SK-N-SH (cell line): Measurements from ENCODE around the gene ZNF888. TPM values are rescaled to one million over a fixed set of nuclear protein-coding genes. Genes with fewer than 3 reads are reported as not detected.

Experiments
- CTCF ChIA-PET: fragments of 300-600, 350-600 bp; formaldehyde crosslinking; extraction: SDS; loops from one replicate; lab custom pipeline; 2021; lab: Yijun Ruan, JAX
- POLR2A ChIA-PET: fragments of 350-600 bp; sonication (Branson Sonifier 250); formaldehyde crosslinking; extraction: SDS; loops from one replicate; lab custom pipeline; 2020; ENCODE audit warnings: antibody characterized with exemption, inconsistent platforms; lab: Yijun Ruan, JAX
- DNase-seq: peaks from one replicate; pipeline ENCODE4 v3.0.0; 2012
- H2AFZ ChIP-seq: fragments of 200-600 bp; sonication (generic); 2 replicates; pipeline ENCODE4 v1.8.1; 2016; ENCODE audit warnings: antibody characterized with exemption, mild to moderate bottlenecking, low read depth
- H3F3A ChIP-seq: fragments of 200-600 bp; sonication (generic); replicated peaks from 2 replicates; pipeline ENCODE3; 2016; ENCODE audit warnings: antibody characterized with exemption, mild to moderate bottlenecking; ENCODE audit not compliant: insufficient read depth
- H3K27ac ChIP-seq, 2 experiments: fragments of 200-500 bp in 1 of 2; fragments of 200-600 bp in 1 of 2; sonication (Bioruptor generic) in 1 of 2; sonication (generic), shearing (Covaris generic) in 1 of 2; 2 replicates each; pipeline versions ENCODE4 v1.5.1 to v1.6.1; 2014 to 2016; ENCODE audit warnings: low read depth in 2 of 2, inconsistent platforms in 1 of 2, low read length in 1 of 2, mild to moderate bottlenecking in 1 of 2, mixed read lengths in 1 of 2
- H3K27me3 ChIP-seq: fragments of 200-600 bp; sonication (generic), shearing (Covaris generic); 2 replicates; pipeline ENCODE4 v1.6.1; 2016; ENCODE audit warnings: mixed run types; ENCODE audit not compliant: insufficient read depth
- H3K36me3 ChIP-seq, 2 experiments: fragments of 200-500 bp in 1 of 2; fragments of 200-600 bp in 1 of 2; sonication (Bioruptor generic) in 1 of 2; sonication (generic) in 1 of 2; replicated peaks in 1 of 2; 2 replicates each; pipeline versions ENCODE3 to v1.5.1; 2014 to 2016; ENCODE audit warnings: low read length in 1 of 2, mild to moderate bottlenecking in 1 of 2; ENCODE audit not compliant: insufficient read depth in 2 of 2, control insufficient read depth in 1 of 2
- H3K4me1 ChIP-seq, 2 experiments: fragments of 200-500 bp in 1 of 2; fragments of 200-600 bp in 1 of 2; sonication (Bioruptor generic) in 1 of 2; sonication (generic), shearing (Covaris generic) in 1 of 2; 2 replicates each; pipeline versions ENCODE4 v1.5.1 to v1.6.1; 2014 to 2016; ENCODE audit warnings: low read depth in 1 of 2, low read length in 1 of 2, mixed run types in 1 of 2; ENCODE audit not compliant: insufficient read depth in 2 of 2, control insufficient read depth in 1 of 2
- H3K4me2 ChIP-seq: fragments of 200-600 bp; sonication (generic), shearing (Covaris generic); 2 replicates; pipeline ENCODE4 v1.6.1; 2017; ENCODE audit warnings: mixed run types
- H3K4me3 ChIP-seq, 2 experiments: fragments of 200-500 bp in 1 of 2; fragments of 200-600 bp in 1 of 2; sonication (Bioruptor generic) in 1 of 2; sonication (generic), shearing (Covaris generic) in 1 of 2; 2 replicates each; pipeline versions ENCODE4 v1.5.1 to v1.8.1; 2014 to 2016; ENCODE audit warnings: low read depth in 2 of 2, inconsistent platforms in 1 of 2, low read length in 1 of 2, mild to moderate bottlenecking in 1 of 2, mixed read lengths in 1 of 2, moderate library complexity in 1 of 2
- H3K79me2 ChIP-seq: fragments of 200-600 bp; sonication (generic); 2 replicates; pipeline ENCODE4 v1.8.1; 2017; ENCODE audit warnings: mild to moderate bottlenecking; ENCODE audit not compliant: insufficient read depth
- H3K9ac ChIP-seq: fragments of 200-600 bp; sonication (generic); 2 replicates; pipeline ENCODE4 v1.6.1; 2017; ENCODE audit warnings: mixed run types
- H3K9me2 ChIP-seq: fragments of 200-600 bp; sonication (generic); 2 replicates; pipeline ENCODE4 v1.6.1; 2017; ENCODE audit warnings: mixed run types
- H3K9me3 ChIP-seq: fragments of 200-600 bp; sonication (generic); 2 replicates; pipeline ENCODE4 v1.6.1; 2017; ENCODE audit warnings: mixed run types, mild to moderate bottlenecking, moderate library complexity
- H4K20me1 ChIP-seq: fragments of 200-600 bp; sonication (generic); 2 replicates; pipeline ENCODE4 v1.6.1; 2017; ENCODE audit warnings: mild to moderate bottlenecking, mixed run types; ENCODE audit not compliant: insufficient read depth
- CHD2 ChIP-seq: fragments of 150-350 bp; IDR thresholded peaks from 2 replicates; pipeline ENCODE4 v1.6.1; 2018; ENCODE audit warnings: low read length; ENCODE audit not compliant: partially characterized antibody
- ELF1 ChIP-seq: IDR thresholded peaks from 2 replicates; pipeline ENCODE4 v1.4.0; 2012
- EP300 ChIP-seq, 2 experiments: IDR thresholded peaks; 2 replicates each; pipeline versions ENCODE4 v1.4.0 to v1.6.1; 2012; ENCODE audit warnings: borderline replicate concordance in 1 of 2, low read depth in 1 of 2, low read length in 1 of 2
- EZH2phosphoT487 ChIP-seq: fragments of 200-600 bp; sonication (generic); IDR thresholded peaks from 2 replicates; pipeline ENCODE4 v1.6.1; 2017; ENCODE audit warnings: low read depth, mixed run types, mild to moderate bottlenecking, antibody characterized with exemption, moderate library complexity, borderline replicate concordance
- FOSL2 ChIP-seq: IDR thresholded peaks from 2 replicates; pipeline ENCODE4 v1.4.0; 2012; ENCODE audit warnings: low read depth, mild to moderate bottlenecking, moderate library complexity, borderline replicate concordance
- FOXJ3 ChIP-seq: sonication (generic); formaldehyde crosslinking; IDR thresholded peaks from 2 replicates; pipeline ENCODE4 v1.5.1; 2020; ENCODE audit warnings: mild to moderate bottlenecking, missing genetic modification reagents
- FOXM1 ChIP-seq: IDR thresholded peaks from 2 replicates; pipeline ENCODE4 v1.4.0; 2012; ENCODE audit warnings: low read depth, mild to moderate bottlenecking
- GABPA ChIP-seq: IDR thresholded peaks from 2 replicates; pipeline ENCODE4 v1.4.0; 2012; ENCODE audit warnings: low read depth, mild to moderate bottlenecking
- MXI1 ChIP-seq: IDR thresholded peaks from 2 replicates; pipeline ENCODE4 v1.6.1; 2012; ENCODE audit warnings: mild to moderate bottlenecking, low read depth, low read length, improper control_type of control experiment
- NFIC ChIP-seq: IDR thresholded peaks from 2 replicates; pipeline ENCODE4 v1.4.0; 2012; ENCODE audit warnings: borderline replicate concordance
- NRF1 ChIP-seq: IDR thresholded peaks from 2 replicates; pipeline ENCODE4 v1.6.1; 2012; ENCODE audit warnings: low read depth, mild to moderate bottlenecking, low read length
- POLR2AphosphoS5 ChIP-seq: IDR thresholded peaks from 2 replicates; pipeline ENCODE4 v1.6.1; 2012; ENCODE audit warnings: low read depth, low read length
- RAD21 ChIP-seq: IDR thresholded peaks from 2 replicates; pipeline ENCODE4 v1.6.1; 2012; ENCODE audit warnings: mild to moderate bottlenecking, low read length
- RCOR1 ChIP-seq: fragments of 150-350 bp; IDR thresholded peaks from 2 replicates; pipeline ENCODE4 v1.6.1; 2017; ENCODE audit warnings: antibody characterized with exemption, low read length
- RFX5 ChIP-seq: IDR thresholded peaks from 2 replicates; pipeline ENCODE4 v1.6.1; 2012; ENCODE audit warnings: mild to moderate bottlenecking, improper control_type of control experiment, low read length
- RXRA ChIP-seq: IDR thresholded peaks from 2 replicates; pipeline ENCODE4 v1.4.0; 2012; ENCODE audit warnings: low read depth, mild to moderate bottlenecking, borderline replicate concordance
- TAF1 ChIP-seq: IDR thresholded peaks from 2 replicates; pipeline ENCODE4 v1.6.1; 2012; ENCODE audit warnings: low read depth, mild to moderate bottlenecking, low read length, moderate library complexity, borderline replicate concordance
- YY1 ChIP-seq: IDR thresholded peaks from 2 replicates; pipeline ENCODE4 v1.4.0; 2012; ENCODE audit warnings: low read depth, mild to moderate bottlenecking
- WGBS: methylation state at CpG from one replicate; pipeline ENCODE4 v1.1.6; 2017; ENCODE audit warnings: low lambda C conversion rate; 5-methylcytosine and 5-hydroxymethylcytosine counted together
- polyA plus RNA-seq, 3 experiments: library from polyadenylated mRNA; depleted of rRNA; stranded (reverse); fragments of >200 nt; gene quantifications; 2 replicates each; pipeline ENCODE4 v1.2.3, GENCODE V29; 2012
- TF ChIP-seq, protein P1 (sequence below): IDR thresholded peaks from 2 replicates; pipeline ENCODE4; 2012
- TF ChIP-seq, protein P2 (sequence below): IDR thresholded peaks from 2 replicates; pipeline ENCODE4 v1.4.0; 2012; ENCODE audit warnings: low read depth
- TF ChIP-seq, protein P3 (sequence below): IDR thresholded peaks from 2 replicates; pipeline ENCODE4 v1.6.1; 2012; ENCODE audit warnings: mild to moderate bottlenecking, low read depth, low read length, moderate library complexity
- TF ChIP-seq, protein P4 (sequence below): fragments of 150-350 bp; IDR thresholded peaks from 2 replicates; pipeline ENCODE4 v1.6.1; 2017; ENCODE audit warnings: antibody characterized with exemption, low read length, low read depth, borderline replicate concordance
- TF ChIP-seq, protein P5 (sequence below): IDR thresholded peaks from 2 replicates; pipeline ENCODE4 v1.4.0; 2012; ENCODE audit warnings: low read depth, borderline replicate concordance

Gene ZNF888
- polyA plus RNA-seq, 1 of the 3 experiments (the other 2 are of a cell fraction): 0.46 TPM

DNA sequence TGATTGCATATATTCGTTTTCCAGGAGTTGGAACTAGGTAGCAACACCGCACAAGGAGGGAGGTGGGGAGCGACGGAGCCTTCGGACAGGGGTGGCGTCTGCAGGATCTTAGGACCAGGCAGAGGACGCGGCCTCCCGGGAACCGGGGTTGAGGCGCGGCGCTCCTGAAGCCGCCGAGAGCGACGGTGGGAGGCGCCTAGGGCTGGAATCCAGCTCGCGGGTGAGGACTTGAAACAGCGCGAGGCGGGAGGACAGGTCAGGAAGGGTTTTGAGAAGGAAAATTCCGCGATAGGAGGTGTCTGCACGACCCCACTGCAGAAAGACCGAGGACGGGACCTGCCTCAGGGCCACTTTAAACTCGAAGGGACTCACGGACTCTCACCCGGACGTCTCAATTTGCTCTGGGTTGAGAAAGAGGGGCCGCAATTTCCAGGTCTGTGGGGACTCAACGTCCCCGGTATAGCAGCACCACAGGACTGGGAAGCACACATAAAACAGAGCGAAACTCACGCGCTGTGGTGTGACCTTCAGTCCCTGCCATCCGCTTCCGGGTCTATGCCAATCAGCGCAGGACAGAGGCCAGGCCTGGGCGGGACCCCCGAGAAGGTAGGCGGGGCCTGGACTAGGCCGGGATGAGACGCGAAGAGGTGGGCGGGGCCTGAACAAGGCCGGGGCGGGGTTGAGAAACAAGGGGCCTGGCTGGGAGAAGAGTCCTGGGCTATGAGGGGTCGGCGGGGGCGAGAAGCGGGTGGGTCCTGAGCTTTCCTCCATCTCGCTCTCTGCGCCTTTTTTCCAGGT lies 25.9 kb downstream of the ZNF888 start, which contains the start of gene ZNF320:
ZNF320 (minus strand) TSS at position 498 of the 798 bp plus-strand sequence. CDS start 7,380 bp downstream, outside the sequence.
- peak within 1 kb of the TSS; percentile 81 for H3K9ac ChIP-seq
- no peaks in the 10 kb centered on the region for H3K27me3 ChIP-seq
- TF ChIP-seq, protein P1, sequence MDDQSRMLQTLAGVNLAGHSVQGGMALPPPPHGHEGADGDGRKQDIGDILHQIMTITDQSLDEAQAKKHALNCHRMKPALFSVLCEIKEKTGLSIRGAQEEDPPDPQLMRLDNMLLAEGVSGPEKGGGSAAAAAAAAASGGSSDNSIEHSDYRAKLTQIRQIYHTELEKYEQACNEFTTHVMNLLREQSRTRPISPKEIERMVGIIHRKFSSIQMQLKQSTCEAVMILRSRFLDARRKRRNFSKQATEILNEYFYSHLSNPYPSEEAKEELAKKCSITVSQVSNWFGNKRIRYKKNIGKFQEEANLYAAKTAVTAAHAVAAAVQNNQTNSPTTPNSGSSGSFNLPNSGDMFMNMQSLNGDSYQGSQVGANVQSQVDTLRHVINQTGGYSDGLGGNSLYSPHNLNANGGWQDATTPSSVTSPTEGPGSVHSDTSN: peak; percentile 57
- TF ChIP-seq, protein P2, sequence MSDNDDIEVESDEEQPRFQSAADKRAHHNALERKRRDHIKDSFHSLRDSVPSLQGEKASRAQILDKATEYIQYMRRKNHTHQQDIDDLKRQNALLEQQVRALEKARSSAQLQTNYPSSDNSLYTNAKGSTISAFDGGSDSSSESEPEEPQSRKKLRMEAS: peak; percentile 92
- peak; percentile 87 for TF ChIP-seq GABPA
- TF ChIP-seq RXRA: no peak
- TF ChIP-seq NFIC: no peak
- TF ChIP-seq, protein P3, sequence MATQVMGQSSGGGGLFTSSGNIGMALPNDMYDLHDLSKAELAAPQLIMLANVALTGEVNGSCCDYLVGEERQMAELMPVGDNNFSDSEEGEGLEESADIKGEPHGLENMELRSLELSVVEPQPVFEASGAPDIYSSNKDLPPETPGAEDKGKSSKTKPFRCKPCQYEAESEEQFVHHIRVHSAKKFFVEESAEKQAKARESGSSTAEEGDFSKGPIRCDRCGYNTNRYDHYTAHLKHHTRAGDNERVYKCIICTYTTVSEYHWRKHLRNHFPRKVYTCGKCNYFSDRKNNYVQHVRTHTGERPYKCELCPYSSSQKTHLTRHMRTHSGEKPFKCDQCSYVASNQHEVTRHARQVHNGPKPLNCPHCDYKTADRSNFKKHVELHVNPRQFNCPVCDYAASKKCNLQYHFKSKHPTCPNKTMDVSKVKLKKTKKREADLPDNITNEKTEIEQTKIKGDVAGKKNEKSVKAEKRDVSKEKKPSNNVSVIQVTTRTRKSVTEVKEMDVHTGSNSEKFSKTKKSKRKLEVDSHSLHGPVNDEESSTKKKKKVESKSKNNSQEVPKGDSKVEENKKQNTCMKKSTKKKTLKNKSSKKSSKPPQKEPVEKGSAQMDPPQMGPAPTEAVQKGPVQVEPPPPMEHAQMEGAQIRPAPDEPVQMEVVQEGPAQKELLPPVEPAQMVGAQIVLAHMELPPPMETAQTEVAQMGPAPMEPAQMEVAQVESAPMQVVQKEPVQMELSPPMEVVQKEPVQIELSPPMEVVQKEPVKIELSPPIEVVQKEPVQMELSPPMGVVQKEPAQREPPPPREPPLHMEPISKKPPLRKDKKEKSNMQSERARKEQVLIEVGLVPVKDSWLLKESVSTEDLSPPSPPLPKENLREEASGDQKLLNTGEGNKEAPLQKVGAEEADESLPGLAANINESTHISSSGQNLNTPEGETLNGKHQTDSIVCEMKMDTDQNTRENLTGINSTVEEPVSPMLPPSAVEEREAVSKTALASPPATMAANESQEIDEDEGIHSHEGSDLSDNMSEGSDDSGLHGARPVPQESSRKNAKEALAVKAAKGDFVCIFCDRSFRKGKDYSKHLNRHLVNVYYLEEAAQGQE: no peak
- no peak for TF ChIP-seq EP300 (IDR thresholded peaks at IDR 0.05; ENCODE audit: borderline replicate concordance in 1 of 2, low read depth in 1 of 2, low read length in 1 of 2)
- TF ChIP-seq TAF1: peak; percentile 21; the same call in 1 of the 2 replicates
- TF ChIP-seq FOXJ3: no peak
- TF ChIP-seq, protein P4, sequence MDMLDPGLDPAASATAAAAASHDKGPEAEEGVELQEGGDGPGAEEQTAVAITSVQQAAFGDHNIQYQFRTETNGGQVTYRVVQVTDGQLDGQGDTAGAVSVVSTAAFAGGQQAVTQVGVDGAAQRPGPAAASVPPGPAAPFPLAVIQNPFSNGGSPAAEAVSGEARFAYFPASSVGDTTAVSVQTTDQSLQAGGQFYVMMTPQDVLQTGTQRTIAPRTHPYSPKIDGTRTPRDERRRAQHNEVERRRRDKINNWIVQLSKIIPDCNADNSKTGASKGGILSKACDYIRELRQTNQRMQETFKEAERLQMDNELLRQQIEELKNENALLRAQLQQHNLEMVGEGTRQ: no peak
- peak; percentile 70; the same call in 1 of the 2 replicates for TF ChIP-seq ELF1
- peak; percentile 91 for TF ChIP-seq POLR2AphosphoS5
- no peak for TF ChIP-seq RFX5
- peak; percentile 68 for TF ChIP-seq CHD2
- no peak for TF ChIP-seq FOSL2
- no peak for TF ChIP-seq FOXM1
- no peak for TF ChIP-seq RAD21
- no peak for TF ChIP-seq YY1
- TF ChIP-seq MXI1: peak; percentile 96
- peak; percentile 42 for TF ChIP-seq NRF1
- TF ChIP-seq, protein P5, sequence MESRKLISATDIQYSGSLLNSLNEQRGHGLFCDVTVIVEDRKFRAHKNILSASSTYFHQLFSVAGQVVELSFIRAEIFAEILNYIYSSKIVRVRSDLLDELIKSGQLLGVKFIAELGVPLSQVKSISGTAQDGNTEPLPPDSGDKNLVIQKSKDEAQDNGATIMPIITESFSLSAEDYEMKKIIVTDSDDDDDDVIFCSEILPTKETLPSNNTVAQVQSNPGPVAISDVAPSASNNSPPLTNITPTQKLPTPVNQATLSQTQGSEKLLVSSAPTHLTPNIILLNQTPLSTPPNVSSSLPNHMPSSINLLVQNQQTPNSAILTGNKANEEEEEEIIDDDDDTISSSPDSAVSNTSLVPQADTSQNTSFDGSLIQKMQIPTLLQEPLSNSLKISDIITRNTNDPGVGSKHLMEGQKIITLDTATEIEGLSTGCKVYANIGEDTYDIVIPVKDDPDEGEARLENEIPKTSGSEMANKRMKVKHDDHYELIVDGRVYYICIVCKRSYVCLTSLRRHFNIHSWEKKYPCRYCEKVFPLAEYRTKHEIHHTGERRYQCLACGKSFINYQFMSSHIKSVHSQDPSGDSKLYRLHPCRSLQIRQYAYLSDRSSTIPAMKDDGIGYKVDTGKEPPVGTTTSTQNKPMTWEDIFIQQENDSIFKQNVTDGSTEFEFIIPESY: peak; percentile 53; the same call in 1 of the 2 replicates
- TF ChIP-seq RCOR1: no peak
- TF ChIP-seq EZH2phosphoT487: no peak
- ChIA-PET CTCF (no interaction called here), POLR2A (no interaction called here)
- peaks cover 36% of the 10 kb centered on the region for H3K79me2 ChIP-seq
- peak within 1 kb of the TSS; percentile 87 to 89 for H3K27ac ChIP-seq
- DNase-seq: peak; percentile 98
- H3K4me2 ChIP-seq: peak within 1 kb of the TSS; percentile 88
- peak within 1 kb of the TSS; percentile 95 for H2AFZ ChIP-seq
- no peaks in the 10 kb centered on the region for H3K9me2 ChIP-seq
- peak within 1 kb of the TSS; percentile 79 to 98 for H3K4me3 ChIP-seq
- H4K20me1 ChIP-seq: no peaks in the 10 kb centered on the region
- H3K36me3 ChIP-seq: peaks cover 0 to 16% of the 10 kb centered on the region in 2 experiments
- H3K9me3 ChIP-seq: no peaks in the 10 kb centered on the region
- peaks cover 3% of the 10 kb centered on the region for H3F3A ChIP-seq
- WGBS: 14% methylated on average over 44 of the region's 56 CpGs
- H3K4me1 ChIP-seq: no peaks in the 10 kb centered on the region; a peak in 1 of 4 replicates
